H1 (cell line): ENCODE measurements around the gene CSNK1G3.
A peak's percentile ranks its signal among the peaks of the same experiment; 100 is the strongest.

Experiments used
- CTCF ChIP-seq, 3 experiments: IDR thresholded peaks; 1 replicate in 2 of 3; 2 replicates in 1 of 3; pipeline versions ENCODE4 v1.5.1 to v1.6.1; 2011; ENCODE audit warnings: low read length in 3 of 3, mild to moderate bottlenecking in 3 of 3, inconsistent platforms in 2 of 3, low read depth in 1 of 3, moderate library complexity in 1 of 3; ENCODE audit not compliant: insufficient read depth in 1 of 3; ENCODE audit errors: control extremely low read depth in 1 of 3
- EZH2 ChIP-seq: fragments of 200-600 bp; sonication (generic); IDR thresholded peaks from 2 replicates; pipeline ENCODE4 v1.7.1; 2012; ENCODE audit warnings: low read depth, mild to moderate bottlenecking, moderate library complexity, low read length, inconsistent platforms; ENCODE audit not compliant: severe bottlenecking
- SRF ChIP-seq: IDR thresholded peaks from 2 replicates; pipeline ENCODE4 v1.6.1; 2011; ENCODE audit warnings: mild to moderate bottlenecking, low read depth, low read length, moderate library complexity

GRCh38 chr5:123511648-123512605, at the start of gene CSNK1G3:
- TF ChIP-seq CTCF (IDR thresholded peaks at IDR 0.05; ENCODE audit: control extremely low read depth in 1 of 3, insufficient read depth in 1 of 3, low read depth in 1 of 3, low read length in 3 of 3) (peak in 1 of 3 experiments; percentile 12; a peak in 1 of 4 replicates), SRF (no peak), EZH2 (no peak)
